NCI-H774 (cell line): ENCODE data around the gene PTGDR2.

Experiments
- DNase-seq: peaks from one replicate; lab custom pipeline; 2025; lab: John Stamatoyannopoulos, UW

Gene PTGDR2

DNA sequence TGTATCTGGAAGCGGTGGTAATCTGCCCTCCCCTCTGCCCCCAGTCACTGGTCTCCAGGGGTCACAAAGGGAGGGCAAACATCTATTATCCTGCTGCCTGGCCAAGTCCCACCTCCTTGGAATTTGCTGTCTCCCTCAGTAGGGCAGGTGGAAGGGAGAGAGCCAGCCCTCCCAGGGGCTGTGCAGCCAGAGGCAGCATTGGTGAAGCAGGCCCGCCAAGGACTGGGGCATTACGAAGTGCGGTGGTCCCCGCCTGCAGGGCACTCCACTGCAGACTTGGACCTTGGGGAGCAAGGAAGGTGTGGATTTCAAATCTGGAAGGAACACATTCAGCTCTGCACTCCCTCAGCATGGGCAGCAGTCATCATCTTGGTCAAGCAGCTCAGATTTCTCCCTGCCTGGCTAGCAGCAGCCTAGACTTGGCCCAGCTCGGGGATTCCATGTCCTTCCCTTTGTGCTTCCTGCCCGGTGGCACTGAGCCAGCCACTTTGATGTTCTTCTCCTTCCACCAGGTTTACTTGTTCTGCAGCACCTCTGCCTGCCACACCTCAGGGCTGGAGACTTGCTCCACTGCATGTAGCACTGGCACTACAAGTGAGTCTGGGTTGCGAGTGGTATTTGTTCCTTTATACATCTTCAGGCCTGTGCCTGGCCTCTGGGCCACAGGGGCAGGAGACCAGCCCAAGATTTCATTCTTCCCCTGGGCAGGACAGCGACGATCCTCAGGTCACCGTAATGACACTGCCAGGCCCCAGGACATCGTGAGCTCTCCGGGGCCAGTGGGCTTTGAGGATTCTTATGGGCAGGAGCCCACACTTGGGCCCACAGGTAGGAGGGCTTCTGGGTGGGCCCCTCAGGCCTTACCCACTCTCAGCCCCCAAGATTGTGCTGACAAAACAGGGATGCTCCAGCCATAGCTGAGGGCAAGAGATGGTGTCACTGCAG is 18.9 kb upstream of the PTGDR2 start:
- no peak for DNase-seq

DNA sequence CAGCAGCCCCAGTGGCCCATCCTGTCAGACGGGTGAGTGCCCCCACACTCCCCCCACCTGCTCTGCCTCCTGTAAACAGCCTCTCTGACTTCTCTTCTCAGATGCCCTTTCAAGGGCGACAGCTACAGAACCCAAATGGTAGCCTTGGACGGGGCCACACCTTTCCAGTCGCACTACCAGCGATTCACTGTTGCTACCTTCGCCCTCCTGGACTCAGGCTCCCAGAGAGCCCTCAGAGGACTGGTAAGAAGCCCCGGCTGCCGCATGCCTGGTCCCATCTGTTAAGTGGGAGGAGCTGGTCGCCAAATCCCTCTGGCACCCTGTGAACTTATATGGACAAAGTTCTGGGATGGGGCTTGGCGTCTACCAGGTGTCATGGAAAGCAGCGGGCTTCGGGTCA is 17.8 kb upstream of the PTGDR2 start:
- DNase-seq = no peak

DNA sequence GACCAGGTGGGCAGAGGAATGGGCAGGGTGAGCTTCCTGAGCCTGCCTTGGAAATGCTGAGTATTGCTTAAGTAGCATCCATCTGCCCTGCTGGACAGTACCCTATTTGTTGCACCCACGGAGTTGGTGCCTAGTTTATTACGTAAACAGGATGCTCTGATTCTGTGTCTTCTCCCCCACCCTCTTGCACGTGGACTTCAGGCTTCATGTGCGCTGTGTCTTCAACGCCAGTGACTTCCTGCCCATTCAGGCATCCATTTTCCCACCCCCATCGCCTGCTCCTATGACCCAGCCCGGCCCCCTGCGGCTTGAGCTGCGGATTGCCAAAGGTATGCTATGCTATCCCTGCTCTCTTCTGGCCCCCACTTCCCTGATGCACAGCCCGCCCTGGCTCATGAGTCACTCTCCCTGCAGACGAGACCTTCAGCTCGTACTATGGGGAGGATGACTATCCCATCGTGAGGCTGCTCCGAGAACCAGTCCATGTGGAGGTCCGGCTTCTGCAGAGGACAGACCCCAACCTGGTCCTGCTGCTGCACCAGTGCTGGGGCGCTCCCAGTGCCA is 17.3 kb upstream of the PTGDR2 start:
- no peak for DNase-seq

DNA sequence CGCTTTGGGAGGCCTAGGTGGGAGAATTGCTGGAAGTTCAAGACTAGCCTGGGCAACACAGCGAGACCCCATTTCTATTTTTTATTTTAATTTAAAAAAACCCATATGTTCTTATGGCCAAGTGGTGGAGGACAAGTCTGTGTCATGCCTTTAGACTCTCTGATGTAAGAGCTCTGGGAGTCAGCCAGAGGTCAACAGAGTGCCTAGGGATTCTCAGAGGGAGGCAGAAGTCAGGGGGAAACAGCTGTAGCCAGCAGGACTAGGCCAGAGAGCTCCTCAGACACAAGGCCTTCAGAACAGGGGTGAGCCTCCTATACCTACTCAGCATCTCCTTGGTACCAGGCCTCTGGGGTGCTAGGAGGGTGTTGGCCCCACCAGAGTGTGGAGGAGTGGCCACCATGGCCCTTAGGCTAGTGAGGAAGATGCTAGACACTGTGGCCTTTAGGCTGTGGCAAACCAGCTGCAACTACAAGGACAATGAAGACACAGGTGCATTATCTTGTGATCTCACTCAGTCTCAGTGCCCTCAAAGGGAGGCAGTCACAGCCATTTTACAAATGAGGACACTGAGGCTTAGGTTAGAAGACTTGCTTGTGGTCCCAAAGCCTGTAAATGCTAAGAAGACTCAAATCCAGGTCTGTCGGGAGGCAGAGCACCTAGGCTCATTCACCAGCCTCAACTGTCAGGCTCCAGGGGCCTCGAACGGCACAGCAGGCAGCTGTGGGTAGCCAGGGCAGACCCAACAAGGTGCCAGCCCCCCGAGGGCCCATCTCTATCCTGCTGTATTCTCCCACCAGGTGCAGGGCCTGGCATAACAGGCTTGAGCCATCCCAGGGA is 16.6 kb upstream of the PTGDR2 start:
- DNase-seq = no peak

DNA sequence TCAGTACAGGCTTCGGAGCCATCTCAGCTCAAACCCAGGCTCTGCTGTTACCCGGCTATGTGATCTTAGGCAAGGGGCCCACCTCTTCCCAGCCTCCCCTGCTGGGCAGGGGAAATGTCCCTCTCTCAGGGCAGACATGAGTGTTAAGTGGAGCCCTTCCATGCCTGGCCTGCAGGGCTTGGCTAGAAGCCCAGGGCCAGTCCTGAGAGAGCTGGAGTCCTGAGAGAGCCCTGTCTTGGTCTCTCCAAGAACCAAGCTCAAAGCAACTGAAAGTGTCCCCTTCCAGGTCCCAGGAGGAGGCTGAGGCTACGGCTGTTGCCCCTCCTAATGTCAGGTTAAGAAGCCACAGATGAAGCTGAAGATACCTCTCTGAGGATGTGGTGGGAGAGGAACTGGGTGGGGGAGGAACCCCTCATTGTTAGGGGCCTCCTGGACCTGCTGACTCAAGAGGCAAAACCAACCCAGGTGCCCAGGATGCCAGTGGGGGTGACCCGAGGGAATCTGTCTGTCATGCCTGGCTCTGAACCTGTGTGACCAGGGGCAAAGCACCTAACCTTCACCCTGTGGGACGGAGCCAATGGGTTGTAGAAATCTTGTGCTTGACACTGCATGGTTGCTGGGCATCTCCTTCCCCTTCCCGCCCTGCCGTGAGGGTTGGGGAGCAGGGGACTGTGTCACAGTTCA is 15.8 kb upstream of the PTGDR2 start:
- no peak for DNase-seq

DNA sequence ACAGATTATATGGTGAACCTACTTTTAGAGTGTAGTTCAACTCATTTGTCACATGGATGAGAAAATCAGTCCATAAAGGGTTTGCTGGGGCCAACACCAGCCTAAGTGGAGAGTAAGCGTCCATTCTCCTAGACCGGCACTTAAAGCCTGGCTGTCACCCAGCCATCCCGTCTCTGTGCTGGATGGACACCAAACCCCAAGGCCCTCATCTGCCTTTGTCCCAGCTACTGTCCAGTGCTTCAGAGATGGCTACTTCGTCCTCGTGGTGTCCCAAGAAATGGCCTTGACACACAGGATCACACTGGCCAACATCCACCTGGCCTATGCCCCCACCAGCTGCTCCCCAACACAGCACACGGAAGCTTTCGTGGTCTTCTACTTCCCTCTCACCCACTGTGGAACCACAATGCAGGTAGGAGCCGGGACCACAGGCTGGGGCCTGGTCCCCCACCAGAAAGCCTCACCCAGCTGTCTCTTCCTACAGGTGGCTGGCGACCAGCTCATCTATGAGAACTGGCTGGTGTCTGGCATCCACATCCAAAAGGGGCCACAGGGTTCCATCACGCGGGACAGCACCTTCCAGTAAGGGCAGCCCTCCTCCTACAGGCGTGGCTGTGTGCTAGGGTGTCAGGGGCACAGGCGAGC is 15.1 kb upstream of the PTGDR2 start:
- no peak for DNase-seq

DNA sequence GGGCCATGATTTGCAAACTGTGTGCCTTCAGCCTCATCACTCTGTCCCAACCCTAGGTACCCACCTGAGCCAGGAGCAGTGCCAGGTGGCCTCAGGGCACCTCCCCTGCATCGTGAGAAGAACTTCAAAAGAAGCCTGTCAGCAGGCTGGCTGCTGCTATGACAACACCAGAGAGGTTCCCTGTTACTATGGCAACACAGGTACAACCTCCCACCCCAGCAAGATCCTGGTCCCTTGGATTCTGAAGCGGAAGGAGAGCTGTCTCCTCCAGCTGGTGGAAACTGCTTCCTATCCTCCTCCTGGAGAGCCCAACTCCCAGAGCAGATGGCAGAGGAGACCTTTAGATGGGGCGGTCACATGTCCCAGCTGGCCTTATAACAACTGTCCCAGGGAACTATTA is 14.5 kb upstream of the PTGDR2 start:
- peak; percentile 5 for DNase-seq

DNA sequence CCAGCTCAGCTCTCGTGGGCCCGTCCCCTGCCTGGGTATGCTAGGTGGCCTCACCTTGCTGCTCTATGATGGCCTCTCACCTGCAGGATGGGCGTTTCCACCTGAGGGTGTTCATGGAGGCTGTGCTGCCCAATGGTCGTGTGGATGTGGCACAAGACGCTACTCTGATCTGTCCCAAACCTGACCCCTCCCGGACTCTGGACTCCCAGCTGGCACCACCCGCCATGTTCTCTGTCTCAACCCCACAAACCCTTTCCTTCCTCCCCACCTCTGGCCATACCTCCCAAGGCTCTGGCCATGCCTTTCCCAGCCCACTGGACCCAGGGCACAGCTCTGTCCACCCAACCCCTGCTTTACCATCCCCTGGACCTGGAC is 13.7 kb upstream of the PTGDR2 start:
- no peak for DNase-seq

DNA sequence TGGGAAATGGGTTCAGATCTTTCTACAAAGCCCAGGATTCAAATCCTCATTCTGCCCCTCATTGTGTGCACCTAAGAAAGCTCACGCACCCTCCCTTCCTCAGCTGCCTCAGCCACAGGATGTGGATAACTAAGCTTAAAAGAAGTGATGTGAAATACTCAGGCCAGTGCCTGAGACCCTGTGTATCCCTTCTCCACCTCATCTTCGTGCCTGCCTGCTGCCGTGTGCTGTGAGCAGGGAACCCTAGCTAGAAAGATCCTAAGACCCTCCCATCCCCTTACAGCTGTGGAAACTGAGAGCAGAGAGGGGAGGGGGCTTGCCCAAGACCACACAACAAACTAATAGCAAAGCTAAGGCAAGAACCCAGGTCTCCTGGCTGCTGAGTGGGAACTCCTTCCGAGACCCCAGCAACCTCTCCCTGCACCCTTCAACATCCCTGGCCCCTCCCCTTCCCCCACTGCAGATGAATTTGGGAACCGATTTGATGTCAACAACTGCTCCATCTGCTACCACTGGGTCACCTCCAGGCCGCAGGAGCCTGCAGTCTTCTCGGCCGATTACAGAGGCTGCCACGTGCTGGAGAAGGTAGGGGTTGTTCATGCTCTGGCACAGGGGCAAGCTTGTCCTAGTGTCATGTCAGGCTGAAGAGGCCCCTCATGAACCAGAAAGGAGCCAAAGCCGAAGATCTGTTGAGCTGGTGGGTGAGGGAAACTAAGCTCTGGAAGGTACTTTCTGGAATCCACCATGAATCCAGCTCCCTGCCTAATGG is 13.1 kb upstream of the PTGDR2 start:
- no peak for DNase-seq

DNA sequence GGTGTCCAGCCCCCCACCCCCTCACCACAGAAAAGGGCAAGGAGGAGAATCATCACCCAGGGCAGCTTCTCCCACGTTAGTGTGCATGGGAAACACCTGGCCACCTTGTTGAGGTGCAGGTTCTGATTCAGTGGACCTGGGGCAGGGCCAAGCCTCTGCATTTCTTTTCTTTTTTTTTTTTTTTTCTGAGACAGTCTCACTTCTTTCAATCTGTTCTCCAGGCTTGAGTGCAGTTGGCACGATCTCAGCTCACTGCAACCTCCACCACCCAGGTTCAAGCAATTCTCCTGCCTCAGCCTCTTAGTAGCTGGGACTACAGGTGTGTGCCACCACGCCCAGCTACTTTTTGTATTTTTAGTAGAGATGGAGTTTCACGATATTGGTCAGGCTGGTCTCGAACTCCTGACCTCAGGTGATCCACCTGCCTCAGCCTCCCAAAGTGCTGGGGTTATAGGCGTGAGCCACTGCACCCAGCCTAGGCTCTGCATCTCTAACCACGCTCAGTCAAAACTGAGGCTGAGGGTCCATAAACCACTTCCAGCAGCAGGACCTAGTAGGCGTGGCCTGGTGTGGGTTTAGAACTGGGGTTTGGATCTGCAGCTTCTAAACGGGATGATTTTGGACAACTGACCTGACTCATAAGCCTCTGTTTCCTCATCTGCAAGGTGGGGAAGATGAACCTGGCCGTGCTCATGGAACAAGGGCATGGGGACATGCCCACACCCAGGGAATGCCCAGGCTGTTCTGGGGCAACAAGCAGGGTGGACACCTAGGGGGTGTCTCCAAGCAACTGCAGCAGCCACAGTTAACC is 12.3 kb upstream of the PTGDR2 start:
- no peak for DNase-seq

DNA sequence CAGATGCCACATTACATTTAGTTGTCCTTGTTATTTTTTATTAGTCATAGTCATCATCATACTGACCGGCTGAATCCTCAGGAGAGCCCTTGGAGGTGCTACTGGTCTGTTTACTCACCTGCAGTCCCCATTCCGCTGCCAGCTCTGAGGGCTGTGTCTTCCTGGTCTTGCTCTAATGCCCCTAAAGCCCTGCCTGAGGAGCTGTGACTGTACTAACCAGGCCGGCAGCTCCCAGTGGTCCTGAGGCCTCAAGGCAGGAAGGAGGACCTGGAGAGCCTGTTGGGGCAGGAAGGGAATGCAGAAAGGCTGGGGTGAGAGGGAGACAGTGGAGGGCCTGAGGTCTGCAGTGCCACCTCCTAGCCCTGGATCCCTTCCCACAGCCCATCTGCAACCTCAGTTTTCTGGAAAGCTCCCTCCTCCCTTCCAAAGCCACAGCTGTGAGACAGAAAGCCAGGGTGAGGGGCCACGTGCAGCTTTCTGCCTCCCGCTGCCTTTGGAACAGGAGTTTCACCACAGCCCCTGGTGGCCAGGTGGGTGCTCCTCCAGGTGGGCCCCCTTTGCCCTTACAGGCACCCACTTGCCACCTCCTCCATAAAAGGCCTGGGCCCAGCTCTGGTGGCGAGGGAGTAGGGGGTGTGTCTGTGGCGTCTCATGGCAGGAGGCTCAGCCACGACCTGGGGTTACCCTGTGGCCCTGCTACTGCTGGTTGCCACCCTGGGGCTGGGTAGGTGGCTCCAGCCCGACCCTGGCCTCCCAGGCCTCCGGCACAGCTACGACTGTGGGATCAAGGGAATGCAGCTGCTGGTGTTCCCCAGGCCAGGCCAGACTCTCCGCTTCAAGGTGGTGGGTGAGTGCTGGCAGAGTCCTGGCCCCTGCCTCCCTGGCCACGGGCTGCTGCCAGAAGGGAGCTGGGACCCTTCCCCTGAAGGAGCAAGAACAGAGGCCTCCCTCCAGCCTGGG is 11.4 kb upstream of the PTGDR2 start, which contains the start of gene ZP1:
Gene ZP1 (plus strand): TSS at position 632 of the 960 bp plus-strand sequence. CDS start 20 bp downstream, at position 652.
- DNase-seq = peak; percentile 48

DNA sequence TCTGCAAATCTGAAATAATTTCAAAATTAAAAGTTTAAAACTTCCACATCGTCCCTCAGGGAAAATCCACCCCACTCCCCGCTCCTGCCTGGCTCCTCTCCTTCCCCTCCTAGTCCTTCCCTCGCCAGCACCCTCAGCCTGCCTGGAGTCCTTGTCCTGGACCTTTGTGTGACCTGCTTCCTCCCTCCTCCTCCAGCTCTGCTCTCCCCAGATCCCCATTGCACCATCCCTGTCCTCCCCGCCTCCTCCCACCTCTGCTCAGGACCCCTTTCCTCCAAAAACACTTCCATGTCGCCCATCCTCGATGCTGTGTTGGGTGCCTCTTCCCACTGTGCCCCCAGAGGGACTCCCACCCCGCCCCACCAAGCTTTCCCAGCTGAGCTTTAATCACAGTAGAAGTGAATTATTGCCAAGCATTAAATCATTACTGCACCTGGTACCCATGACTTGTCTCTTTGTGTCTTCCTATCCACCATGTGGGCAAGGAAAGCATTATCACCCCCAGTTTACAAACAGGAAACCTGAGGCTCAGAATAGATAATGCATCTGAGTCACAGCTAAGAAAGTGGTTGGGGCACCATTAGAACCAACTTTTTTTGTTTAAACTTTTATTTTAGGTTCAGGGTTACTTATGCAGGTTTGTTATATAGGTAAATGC is 9.2 kb upstream of the PTGDR2 start:
- no peak for DNase-seq

DNA sequence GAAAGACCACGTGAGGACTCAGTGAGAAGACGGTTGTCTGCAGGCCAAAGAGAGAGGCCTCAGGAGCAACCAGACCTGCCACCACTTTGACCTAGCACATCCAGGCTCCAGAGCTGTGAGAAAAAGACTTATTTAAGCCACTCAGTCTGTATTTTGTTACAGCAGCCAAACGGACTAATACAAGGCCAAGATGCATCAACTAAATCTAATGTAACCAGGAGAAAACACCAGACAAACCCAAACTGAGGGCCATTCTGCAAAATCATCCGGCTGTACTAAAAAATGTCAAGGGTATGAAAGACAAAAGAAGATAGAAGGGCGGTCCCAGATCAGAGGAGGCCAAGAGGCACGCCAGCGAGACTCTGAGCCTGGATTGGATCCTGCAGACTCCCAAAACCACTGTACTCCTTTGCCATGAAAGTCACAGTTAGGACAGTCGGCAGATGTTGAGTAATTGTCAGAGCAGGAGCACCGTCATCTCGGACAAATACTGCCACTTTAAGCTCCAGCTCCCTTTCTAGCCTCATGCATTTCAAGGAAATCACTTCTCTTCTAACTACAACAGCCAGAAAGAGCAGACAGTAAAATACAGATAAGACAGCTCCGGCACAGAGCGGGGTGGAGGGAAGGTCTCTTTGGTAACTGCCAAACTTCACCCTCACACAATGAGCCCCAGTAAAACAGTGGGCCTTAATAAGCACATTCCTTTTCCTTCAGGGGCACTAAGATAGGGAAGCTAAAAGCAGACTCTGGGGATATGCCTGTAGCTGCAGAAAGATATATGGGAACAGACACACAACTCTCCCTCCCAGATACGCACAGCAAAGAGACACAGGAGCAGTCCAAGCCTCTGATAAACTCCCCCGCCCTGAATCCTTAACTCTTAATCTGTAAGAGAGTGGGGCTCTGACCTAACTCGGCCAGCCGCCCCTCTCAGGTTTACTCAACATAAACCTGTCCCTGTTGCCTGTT is 8.1 kb upstream of the PTGDR2 start:
- DNase-seq = no peak

DNA sequence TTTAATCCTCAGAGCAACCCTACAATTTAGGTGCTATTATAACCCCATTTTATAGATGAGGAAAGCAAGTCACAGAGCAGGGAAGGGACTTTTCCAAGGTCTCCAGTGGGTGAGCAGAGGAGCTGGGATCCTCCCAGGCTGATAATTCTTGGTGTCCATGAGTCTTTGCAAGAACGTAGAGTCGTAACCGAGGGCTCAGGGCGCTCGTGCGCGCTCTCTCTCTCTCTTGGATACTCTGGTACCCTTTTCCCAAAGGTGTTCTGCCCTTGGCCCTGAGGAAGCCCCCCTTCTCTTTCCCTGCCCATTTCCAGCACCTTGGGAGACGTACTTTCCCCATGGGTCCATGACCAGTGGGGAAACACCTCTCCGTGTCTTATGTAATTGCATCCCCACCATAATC is 6.4 kb upstream of the PTGDR2 start:
- no peak for DNase-seq

DNA sequence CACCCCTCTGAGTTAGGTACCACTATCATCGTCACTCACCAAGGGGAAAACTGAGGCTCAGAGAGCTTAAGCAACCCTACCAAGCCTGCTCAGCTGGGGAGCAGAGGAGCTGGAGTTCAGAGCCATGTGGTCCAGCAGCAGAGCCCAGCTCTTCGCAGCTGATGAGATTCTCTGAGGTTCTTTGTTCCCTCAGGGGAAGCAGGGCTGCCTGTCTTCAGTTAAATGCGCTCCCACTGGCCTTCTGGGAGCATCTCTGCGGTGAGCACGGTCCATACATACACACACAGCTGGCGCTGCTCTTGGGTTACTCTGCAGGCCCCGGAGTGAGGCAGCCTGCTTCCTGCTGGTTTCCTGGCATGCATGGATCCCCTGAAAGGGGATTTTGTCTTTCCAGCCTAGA is 5.2 kb upstream of the PTGDR2 start:
- no peak for DNase-seq

DNA sequence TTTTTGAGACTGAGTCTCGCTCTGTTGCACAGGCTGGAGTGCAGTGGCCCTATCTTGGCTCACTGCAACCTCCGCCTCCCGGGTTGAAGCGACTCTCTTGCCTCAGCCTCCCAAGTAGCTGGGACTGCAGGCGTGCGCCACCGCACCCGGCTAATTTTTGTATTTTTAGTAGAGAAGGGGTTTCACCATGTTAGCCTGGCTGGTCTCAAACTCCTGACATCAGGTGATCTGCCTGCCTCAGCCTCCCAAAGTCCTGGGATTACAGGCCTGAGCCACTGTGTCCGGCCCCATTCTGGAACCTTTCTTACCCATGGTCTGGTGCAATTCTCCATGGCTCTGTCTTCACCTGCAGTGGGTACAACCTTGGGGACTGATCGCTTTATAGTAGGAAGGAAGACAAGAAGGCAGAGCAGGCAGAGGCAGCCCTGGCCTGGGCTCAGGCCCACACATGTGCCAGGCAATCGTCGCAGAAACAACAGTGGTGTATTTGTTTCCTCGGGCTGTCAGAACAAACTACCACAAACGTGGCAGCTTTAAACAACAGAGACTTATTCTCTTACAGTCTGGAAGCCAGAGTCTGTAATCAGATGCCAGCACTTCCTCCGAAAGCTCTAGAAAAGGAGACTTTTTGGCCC is 4.0 kb upstream of the PTGDR2 start:
- no peak for DNase-seq
